Measurements from ENCODE around the gene SRMS.

GRCh38 chr20:63590218-63591146 lies 42.9 kb upstream of the SRMS start:
- TF ChIP-seq CTCF (IDR thresholded peaks at IDR 0.05) (no peak), POLR2A (IDR thresholded peaks at IDR 0.05) (no peak)
